ENCODE data around the gene SLC35B2. TPM values are rescaled to one million over a fixed set of nuclear protein-coding genes. Genes with fewer than 3 reads are reported as not detected.

The SLC35B2 gene
- total RNA-seq, 1 experiment from 2014 or later, result 28.9 TPM

DNA sequence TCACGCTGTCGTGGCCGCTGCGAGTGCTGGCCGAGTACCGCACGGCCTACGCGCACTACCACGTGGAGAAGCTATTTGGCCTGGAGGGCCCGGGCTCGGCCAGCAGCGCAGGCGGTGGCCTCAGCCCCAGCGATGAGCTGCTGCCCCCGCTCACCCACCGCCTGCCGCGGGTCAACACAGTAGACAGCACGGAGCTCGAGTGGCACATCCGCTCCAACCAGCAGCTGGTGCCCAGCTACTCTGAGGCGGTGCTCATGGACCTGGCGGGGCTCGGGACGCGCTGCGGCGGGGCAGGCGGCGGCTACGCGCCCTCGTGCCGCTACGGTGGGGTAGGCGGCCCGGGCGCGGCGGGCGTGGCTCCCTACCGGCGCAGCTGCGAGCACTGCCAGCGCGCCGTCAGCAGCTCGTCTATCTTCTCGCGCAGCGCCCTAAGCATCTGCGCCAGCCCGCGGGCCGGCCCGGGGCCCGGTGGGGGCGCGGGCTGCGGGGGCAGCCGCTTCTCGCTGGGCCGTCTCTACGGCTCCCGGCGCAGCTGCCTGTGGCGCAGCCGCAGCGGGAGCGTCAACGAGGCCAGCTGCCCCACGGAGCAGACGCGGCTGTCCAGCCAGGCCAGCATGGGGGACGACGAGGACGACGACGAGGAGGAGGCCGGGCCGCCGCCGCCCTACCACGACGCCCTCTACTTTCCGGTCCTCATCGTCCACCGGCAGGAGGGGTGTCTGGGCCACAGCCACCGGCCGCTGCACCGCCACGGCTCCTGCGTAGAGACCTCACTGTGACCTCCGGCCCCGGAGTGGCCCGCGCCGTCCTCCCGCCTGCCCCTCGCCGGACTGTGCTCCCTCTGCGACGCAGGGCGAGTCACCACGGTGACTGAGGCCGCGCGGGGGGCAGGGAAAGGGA, 18.7 kb upstream of the SLC35B2 start:
- no peak for TF ChIP-seq ZNF138 (CRISPR knock-in tag; conservative IDR thresholded peaks at IDR 0.05)
- no peak for TF ChIP-seq ZNF423 (CRISPR knock-in tag; IDR thresholded peaks at IDR 0.05)
- TF ChIP-seq, protein P1, sequence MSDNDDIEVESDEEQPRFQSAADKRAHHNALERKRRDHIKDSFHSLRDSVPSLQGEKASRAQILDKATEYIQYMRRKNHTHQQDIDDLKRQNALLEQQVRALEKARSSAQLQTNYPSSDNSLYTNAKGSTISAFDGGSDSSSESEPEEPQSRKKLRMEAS (CRISPR knock-in tag; IDR thresholded peaks at IDR 0.05), result peak; percentile 65; the same call in 1 of the 2 replicates
- TF ChIP-seq AR (CRISPR knock-in tag; IDR thresholded peaks at IDR 0.05), result no peak
- TF ChIP-seq SOX15 (CRISPR knock-in tag; IDR thresholded peaks at IDR 0.05), result no peak
- no peak for TF ChIP-seq HMGXB4 (CRISPR knock-in tag; IDR thresholded peaks at IDR 0.05)
- peak; percentile 78; the same call in 1 of the 2 replicates for TF ChIP-seq ZNF263 (CRISPR knock-in tag; IDR thresholded peaks at IDR 0.05; ENCODE audit: low read depth)
- TF ChIP-seq JUN (CRISPR knock-in tag; IDR thresholded peaks at IDR 0.05), result 0 out of 2 replicates have a peak, but pooled peaks have one; percentile 20
- 0 out of 2 replicates have a peak, but pooled peaks have one; percentile 18 for TF ChIP-seq GABPB1 (CRISPR knock-in tag; IDR thresholded peaks at IDR 0.05)
- no peak for TF ChIP-seq OVOL2 (CRISPR knock-in tag; IDR thresholded peaks at IDR 0.05; ENCODE audit: borderline replicate concordance)
- TF ChIP-seq, protein P2, sequence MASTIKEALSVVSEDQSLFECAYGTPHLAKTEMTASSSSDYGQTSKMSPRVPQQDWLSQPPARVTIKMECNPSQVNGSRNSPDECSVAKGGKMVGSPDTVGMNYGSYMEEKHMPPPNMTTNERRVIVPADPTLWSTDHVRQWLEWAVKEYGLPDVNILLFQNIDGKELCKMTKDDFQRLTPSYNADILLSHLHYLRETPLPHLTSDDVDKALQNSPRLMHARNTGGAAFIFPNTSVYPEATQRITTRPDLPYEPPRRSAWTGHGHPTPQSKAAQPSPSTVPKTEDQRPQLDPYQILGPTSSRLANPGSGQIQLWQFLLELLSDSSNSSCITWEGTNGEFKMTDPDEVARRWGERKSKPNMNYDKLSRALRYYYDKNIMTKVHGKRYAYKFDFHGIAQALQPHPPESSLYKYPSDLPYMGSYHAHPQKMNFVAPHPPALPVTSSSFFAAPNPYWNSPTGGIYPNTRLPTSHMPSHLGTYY (CRISPR knock-in tag; IDR thresholded peaks at IDR 0.05), result no peak
- TF ChIP-seq TEAD1 (CRISPR knock-in tag; IDR thresholded peaks at IDR 0.05), result no peak
- TF ChIP-seq, protein P3, sequence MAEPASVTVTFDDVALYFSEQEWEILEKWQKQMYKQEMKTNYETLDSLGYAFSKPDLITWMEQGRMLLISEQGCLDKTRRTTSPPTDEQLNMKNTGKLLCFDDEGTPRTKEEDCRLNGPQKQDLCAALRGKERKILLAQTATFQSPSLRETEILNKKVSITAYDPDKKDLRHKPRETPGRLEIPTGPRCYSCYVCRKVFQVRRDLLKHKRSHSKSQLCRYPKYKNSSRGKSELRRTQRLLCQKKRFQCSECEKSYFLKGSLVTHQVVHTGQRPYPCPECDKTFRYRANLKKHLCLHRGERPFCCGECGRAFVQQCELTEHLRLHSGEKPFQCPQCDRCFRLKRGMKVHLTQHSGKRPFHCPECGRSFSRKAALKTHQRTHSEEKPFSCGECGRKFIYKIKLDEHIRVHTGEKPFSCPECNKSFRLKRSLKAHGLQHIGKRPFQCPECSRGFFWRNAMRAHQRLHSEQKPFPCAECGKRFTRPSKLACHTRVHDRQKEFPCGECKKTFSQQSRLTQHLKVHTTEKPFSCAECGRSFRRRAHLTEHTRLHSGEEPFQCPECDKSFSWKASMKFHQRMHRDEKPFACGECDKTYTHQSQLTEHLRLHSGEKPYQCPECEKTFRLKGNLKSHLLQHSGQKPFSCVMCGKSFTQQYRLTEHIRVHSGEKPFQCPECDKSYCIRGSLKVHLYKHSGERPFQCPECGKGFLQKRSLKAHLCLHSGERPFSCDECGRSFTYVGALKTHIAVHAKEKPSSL (CRISPR knock-in tag; conservative IDR thresholded peaks at IDR 0.05), result no peak
- no peak for TF ChIP-seq RORB (CRISPR knock-in tag; IDR thresholded peaks at IDR 0.05)
- TF ChIP-seq, protein P4, sequence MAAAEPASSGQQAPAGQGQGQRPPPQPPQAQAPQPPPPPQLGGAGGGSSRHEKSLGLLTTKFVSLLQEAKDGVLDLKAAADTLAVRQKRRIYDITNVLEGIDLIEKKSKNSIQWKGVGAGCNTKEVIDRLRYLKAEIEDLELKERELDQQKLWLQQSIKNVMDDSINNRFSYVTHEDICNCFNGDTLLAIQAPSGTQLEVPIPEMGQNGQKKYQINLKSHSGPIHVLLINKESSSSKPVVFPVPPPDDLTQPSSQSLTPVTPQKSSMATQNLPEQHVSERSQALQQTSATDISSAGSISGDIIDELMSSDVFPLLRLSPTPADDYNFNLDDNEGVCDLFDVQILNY (CRISPR knock-in tag; IDR thresholded peaks at IDR 0.05), result no peak
- TF ChIP-seq, protein P5, sequence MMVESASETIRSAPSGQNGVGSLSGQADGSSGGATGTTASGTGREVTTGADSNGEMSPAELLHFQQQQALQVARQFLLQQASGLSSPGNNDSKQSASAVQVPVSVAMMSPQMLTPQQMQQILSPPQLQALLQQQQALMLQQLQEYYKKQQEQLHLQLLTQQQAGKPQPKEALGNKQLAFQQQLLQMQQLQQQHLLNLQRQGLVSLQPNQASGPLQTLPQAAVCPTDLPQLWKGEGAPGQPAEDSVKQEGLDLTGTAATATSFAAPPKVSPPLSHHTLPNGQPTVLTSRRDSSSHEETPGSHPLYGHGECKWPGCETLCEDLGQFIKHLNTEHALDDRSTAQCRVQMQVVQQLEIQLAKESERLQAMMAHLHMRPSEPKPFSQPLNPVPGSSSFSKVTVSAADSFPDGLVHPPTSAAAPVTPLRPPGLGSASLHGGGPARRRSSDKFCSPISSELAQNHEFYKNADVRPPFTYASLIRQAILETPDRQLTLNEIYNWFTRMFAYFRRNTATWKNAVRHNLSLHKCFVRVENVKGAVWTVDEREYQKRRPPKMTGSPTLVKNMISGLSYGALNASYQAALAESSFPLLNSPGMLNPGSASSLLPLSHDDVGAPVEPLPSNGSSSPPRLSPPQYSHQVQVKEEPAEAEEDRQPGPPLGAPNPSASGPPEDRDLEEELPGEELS (CRISPR knock-in tag; IDR thresholded peaks at IDR 0.05), result 0 out of 2 replicates have a peak, but pooled peaks have one; percentile 55
- no peak for TF ChIP-seq MXD4 (CRISPR knock-in tag; IDR thresholded peaks at IDR 0.05; ENCODE audit: borderline replicate concordance)
- TF ChIP-seq, protein P6, sequence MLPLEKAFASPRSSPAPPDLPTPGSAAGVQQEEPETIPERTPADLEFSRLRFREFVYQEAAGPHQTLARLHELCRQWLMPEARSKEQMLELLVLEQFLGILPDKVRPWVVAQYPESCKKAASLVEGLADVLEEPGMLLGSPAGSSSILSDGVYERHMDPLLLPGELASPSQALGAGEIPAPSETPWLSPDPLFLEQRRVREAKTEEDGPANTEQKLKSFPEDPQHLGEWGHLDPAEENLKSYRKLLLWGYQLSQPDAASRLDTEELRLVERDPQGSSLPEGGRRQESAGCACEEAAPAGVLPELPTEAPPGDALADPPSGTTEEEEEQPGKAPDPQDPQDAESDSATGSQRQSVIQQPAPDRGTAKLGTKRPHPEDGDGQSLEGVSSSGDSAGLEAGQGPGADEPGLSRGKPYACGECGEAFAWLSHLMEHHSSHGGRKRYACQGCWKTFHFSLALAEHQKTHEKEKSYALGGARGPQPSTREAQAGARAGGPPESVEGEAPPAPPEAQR (CRISPR knock-in tag; IDR thresholded peaks at IDR 0.05), result no peak
- CTCF ChIA-PET, result interaction anchor here (0.7 to 3.8 kb wide), 8 partner anchors 11 to 197 kb away, joined by 3 to 23 read pairs (median 4); partner anchors contain the start of gene AARS2
- peaks cover 30% of the 10 kb centered on the region for H3K27me3 Mint-ChIP-seq (ENCODE audit: low read depth)
- no peaks in the 10 kb centered on the region for H3K36me3 Mint-ChIP-seq
- no peaks in the 10 kb centered on the region for H3K9me3 Mint-ChIP-seq
- H3K27ac Mint-ChIP-seq, result no peak overlapping the region
- DNase-seq (ENCODE audit: low spot score) (peak; percentile 60), ATAC-seq (peak; percentile 54)
- H3K4me3 Mint-ChIP-seq, result no peak overlapping the region
- peaks cover 16% of the 10 kb centered on the region for H3K4me1 Mint-ChIP-seq
- POLR2A ChIA-PET, result interaction anchor here (0.9 kb wide), 1 partner anchor 21 kb away, joined by 3 read pairs; no protein-coding TSS in a partner anchor
